HG03571 (cell line): Measurements from ENCODE around the gene ORAI1.

Source experiments
- ATAC-seq: cut with Tn5 transposase; IDR thresholded peaks from one replicate; pipeline ENCODE4 v1.9.1; 2021; ENCODE audit not compliant: unreplicated experiment

Gene ORAI1

DNA sequence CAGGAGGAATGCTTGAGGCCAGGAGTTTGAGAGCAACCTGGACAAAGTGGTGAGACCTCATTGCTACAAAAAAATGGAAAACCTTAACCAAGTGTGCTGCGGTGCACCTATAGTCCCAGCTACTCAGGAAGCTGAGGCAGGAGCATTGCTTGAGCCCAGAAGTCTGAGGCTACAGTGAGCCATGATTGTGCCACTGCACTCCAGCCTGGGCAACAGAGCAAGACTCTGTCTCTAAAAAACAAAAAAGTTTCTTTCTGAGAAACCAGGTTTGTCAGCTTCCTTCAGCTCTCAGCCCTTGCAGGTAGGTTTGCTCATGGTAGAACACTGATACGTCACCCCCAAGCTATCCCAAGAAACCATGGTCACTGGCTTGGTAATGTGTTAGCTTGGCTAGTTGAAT lies 63.1 kb downstream of the ORAI1 start:
- ATAC-seq = no peak
